Measurements from ENCODE around the gene ADAM8.
"Not testable (repeated sequence)": the region's sequence is repeated elsewhere in the genome, so short reads cannot be mapped to it uniquely, and the experiment has no call there.

ADAM8 gene

DNA sequence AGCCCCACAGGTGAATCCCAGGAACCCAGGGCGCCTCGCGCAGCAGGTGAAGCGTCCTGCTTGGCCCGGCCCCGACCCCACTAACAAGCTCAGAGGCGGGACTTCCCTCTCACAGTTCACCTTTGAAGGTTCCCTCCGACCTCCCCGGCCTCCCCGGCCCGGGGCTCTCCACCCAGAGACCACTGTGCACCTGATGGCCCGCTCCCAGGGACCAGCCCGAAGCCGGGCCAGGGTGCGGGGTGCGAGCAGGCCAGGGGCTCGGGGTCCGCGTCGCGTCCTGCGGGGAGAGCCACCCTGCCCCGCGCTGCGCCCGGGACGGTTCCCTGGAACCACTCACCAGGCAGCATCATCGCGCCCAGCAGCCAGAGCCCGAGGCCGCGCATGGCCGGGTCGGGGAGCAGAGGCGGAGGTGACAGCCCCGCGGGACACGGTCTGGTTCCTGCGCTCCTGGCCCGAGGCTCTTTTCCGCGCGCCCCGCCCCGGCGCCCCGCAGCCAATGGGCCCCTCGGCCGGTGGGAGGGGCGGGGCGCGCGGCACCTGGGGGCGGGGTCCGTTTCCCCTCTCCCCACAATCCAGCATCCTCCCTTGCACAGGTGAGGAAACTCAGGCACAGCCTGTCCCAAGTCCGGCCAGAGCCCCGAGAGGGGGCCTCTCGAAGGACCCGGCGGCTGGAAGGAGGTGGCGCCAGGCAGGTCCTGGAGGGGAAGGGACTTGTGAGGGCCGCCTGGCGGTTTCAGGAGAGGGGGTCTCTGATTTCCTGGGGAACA lies at the start of gene ADAM8:
Gene ADAM8 (minus strand): TSS at position 434 of the 767 bp plus-strand sequence. CDS start 51 bp downstream, at position 383.
- peak; percentile 30 for DNase-seq

DNA sequence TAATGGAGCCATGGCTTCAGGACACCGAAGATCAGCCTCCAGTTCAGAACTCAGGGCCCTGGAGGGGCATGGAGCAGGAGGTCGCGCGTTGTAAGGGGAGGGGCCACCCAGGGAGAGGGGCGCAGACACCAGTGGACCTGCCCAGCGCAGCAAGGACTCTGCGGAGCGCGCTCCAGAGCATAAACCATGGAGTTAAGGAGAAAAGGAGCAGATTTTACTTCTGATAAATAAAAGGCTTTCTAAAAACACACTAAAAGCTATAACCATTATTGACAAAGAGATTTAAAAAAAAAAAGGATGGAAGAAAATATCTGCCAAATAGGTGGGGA lies 49.5 kb upstream of the ADAM8 start:
- no peak for DNase-seq

DNA sequence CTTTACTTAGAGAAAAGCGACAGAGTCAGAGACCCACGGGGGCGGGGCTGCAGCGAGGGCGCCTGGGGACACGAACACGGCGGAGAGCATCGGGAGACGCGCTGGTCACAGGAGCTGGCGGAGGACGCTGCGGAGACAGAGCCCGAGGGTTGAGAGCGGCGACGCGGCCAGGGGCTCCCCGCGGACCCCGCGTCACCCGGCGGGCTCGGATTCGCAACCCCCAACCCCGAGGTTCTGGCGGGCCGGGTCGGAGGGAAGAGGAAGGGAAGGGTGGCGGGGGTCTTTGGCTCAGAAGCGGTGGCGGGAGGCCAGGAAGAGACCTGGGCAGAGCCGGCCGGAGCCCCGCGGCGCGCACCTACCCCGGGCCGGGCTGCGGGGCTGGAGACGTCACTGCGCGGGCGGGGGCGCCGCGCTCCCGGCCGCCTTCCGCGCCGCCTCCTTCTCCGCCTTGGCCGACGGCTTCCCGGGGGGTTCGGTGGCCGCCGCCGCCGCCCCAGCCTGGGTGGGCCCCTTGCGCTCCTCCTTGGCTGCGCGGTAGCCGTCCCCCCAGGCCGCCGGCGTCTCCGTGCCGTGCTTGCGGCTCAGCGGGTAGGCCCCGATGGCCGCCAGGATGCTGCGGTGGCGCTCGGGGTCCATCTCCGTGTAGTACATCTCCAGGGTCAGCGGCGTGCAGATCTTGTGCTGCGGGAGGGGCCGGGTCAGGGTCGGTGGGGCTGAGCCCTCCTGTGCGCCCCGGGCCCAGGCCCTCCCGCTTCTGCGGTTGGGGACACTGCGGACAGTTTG lies 49.0 kb upstream of the ADAM8 start:
- DNase-seq: no peak

DNA sequence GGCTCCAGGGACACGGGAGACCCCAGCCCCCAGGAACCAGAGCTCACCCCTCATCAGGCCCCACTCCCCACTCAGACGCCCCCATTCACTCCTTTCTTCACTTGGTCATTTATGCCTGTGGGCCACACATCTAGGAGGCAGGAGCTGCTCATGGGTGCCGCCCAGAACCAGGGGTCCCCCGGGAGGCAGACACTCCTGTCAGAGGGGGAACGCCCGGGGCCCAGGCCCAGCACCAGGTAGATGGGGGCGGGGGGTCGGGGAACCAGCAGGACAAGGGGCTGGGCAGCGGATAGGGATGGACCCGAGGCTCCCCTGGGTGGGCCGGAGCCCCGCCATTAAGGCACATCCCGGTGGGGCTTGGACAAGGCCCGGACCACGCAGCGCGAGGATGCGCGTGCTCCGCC lies 48.2 kb upstream of the ADAM8 start:
- no peak for DNase-seq

DNA sequence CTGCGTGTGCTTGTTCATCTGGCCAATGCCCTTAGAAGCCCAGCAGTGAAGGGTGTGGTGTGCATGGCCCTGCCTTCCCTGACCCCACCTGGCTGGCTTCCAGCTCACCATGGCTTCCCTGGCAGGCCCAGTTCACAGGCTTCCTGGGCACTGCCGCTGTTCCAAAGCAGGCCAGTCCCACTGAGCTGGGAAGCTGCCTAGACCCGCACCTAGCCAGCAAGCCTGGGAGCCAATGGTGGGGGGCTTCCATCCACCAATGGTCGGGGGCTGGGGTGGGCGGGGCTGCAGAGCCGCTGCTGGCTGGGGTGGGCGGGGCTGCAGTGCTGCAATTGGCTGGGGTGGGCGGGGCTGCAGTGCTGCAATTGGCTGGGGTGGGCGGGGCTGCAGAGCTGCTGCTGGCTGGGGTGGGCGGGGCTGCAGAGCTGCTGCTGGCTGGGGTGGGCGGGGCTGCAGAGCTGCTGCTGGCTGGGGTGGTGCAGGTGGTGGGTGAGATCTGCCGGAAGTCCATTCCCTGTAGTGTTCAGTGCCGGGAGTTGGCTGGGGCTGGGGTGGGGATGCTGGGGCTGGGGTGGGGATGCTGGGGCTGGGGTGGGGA lies 47.6 kb upstream of the ADAM8 start:
- DNase-seq: peak; percentile 9

DNA sequence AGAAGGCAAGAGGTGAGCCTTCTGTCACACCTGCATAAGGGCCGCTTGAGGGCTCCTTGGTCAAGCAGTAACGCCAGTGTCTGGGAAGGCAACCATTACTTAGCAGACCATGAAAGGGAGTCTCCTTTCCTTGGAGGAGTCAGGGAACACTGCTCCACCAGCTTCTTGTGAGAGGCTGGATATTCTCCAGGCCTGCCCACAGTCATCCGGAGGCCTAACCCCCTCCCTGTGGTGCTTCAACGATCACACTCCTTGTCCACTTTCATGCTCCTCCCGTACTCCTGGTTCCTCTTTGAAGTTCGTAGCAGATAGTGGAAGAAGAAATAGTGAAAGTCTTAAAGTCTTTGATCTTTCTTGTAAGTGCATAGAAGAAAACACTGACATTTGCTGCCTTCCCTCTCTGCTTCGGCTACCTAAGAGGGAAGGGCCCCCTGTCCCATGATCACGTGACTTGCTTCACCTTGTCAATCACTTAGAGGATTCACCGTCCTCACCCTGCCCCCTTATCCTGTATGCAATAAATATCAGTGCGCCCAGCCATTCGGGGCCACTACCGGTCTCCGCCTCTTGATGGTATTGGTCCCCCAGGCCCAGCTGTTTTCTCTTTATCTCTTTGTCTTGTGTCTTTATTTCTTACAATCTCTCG lies 45.5 kb upstream of the ADAM8 start:
- not testable (repeated sequence) for DNase-seq

DNA sequence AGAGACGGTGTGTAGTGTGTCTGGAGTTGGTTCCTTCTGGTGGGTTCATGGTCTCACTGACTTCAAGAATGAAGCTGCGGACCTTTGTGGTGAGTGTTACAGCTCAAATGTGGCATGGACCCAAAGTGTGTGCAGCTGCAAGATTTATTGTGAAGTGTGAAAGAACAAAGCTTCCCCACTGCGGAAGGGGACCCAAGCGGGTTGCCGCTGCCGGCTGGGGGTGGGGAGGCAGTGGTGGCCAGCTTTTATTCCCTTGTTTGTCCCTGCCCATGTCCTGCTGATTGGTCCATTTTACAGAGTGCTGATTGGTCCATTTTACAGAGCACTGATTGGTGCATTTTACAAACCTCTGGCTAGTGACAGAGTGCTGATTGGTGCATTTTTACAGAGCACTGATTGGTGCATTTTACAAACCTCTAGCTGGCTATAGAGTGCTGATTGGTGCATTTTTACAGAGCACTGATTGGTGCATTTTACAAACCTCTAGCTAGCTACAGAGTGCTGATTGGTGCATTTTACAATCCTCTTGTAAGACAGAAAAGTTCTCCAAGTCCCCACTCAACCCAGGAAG lies 44.3 kb upstream of the ADAM8 start:
- DNase-seq: not testable (repeated sequence)

DNA sequence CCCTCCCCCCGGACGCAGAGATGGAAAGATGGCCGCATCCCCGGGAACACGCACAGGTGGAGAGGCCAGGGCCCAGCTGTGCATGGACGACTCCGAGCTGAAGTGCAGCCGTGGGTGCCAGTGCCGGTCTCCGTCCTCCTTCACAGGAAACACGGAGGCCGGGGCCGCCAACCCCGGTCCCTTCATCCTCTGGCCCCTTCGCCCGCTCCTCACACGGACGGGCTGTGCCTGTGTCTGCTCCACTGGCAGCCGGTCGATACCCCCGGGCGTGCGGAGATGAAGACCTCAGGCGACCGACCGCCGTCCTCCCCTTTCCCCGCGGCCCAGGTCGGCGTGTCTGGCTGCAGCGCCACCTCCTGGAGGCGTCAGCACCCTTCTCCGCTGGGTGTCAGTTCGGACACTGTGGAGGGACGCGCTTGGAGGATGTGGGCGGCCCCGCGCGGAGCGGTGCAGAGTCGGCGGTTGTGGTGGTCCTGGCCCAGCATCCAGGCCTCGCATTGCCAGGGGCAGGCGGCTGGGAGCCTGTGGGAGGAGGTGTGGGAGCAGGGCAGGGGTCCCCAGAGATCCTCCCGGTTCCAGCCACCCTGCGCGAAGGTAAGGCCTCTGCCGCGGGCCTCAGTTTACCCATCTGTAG lies 41.9 kb upstream of the ADAM8 start:
- peak; percentile 80 for DNase-seq

DNA sequence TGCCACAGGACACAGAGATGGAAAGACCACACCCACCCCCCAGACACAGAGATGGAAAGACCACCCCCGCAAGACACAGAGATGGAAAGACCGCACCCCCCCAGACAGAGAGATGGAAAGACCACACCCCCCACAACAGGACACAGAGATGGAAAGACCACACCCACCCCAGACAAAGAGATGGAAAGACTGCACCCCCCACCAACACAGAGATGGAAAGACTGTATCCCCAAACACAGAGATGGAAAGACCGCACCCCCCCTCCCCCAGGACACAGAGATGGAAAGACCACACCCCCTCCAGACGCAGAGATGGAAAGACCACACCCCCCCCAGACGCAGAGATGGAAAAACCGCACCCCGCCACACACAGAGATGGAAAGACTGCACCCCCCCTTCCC lies 40.1 kb upstream of the ADAM8 start:
- no peak for DNase-seq

DNA sequence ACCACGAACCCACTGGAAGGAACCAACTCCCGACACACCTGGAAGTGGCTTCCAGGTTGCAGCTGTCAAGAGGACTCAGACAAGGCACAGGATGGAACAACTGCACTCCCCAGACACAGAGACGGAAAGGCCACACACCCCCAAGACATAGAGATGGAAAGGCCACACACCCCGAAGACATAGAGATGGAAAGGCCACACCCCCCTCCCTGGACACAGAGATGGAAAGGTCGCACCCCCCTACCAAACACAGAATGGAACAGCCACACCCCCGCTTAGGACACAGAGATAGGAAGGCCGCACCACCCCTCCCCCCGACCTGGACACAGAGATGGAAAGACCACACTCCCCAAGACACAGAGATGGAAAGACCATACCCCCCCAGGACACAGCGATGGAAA lies 39.6 kb upstream of the ADAM8 start:
- DNase-seq: no peak

DNA sequence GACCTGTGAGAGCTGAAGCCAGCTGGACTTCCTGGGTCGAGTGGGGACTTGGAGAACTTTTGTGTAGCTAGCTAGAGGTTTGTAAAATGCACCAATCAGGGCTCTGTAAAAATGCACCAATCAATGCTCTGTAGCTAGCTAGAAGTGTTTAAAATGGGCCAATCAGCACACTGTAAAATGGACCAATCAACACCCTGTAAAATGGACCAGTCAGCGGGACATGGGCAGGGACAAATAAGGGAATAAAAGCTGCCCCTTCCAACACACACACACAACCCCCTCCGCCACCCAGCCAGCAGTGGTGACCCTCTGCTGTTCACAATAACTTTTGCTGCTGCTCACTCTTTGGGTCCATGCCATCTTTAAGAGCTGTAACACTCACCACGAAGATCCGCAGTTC lies 39.2 kb upstream of the ADAM8 start:
- DNase-seq: no peak

DNA sequence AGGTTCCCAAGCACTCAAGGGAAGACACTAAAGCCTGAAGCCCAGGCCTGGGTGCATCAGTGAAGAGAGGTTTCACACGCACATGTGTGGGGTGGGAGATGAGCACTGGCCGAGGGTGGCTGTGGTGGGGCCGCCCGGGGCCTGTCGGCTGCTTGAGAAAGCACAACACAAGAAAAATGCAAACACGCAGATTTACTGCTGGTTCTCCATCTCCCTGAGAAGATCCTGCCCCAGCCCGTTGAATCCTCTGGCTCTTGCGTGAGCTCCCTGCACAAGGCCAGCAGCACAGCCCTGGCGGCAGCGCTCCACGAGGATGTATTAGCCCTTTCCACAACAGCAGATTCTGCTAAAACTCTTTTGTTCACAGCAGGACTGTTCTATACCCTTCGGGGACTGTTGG lies 38.2 kb upstream of the ADAM8 start:
- DNase-seq: no peak

DNA sequence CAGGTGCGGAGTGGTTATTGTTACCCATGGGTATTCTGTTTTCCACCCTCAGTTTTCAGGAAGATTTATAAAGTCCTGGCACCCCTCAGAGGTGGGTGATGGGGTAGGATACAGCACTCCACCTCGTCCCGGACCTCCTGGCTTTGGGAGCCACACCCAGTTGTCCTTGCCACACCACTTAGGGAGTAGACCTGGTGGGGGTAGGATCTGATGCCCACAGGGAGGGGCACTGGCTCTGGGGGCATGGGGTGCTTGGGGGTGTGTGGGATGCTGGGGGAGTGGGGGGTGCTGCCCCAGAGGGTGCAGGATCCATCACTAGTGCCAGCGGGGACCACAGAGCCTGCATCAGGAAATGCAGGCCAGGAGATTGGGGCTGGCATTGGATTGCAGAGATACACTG lies 36.5 kb upstream of the ADAM8 start:
- DNase-seq: no peak

DNA sequence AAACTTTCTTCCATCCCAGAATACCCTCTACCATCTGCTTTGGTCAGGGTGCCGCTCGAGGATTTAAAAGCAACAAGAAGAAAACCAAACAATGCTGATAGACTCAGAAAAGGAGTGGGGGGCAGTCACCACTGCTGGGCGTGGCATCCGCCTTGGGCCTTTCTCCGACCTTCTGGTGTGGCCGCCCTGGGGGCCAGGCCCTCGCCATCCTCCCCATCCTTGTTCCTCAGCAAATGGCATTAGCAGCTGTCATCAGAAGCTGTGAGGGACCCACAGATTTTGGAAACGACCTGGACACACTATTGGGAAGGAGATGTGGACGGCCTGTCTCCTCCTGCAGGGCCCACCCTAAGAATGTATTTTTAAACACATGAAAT lies 36.1 kb upstream of the ADAM8 start:
- DNase-seq: no peak

DNA sequence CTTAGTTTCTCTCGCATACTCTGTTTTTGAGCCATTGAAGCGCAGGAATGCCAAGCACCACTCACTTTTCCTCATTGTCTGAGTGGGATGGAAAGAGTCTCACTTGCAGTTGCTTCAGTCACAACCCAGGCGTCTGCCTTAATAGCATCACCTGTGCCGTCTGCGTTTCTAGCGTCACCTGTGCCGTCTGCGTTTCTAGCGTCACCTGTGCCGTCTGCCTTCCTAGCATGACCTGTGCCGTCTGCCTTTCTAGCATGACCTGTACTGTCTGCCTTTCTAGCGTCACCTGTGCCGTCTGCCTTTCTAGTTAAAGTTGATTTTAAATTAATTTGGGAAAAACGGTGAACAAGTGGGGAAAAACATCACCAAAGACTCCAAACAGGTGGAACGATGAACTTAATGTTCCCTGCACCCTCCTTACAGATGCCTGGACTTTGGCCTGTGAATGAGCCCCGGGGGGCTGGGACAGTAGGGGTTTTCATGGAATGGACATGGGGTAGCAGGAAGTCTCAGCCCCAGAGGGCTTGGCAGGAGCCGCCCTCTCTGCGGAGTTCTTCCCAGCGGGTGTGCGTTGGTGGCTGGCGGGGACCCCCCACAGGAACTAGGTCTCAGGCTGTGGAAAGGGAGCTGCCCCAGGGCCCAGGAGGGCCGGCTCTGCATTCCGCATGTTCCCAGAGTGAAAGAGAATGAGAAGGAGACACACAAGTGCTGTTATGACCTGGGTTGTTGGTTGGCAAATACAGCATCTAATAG lies 35.5 kb upstream of the ADAM8 start:
- DNase-seq: no peak

DNA sequence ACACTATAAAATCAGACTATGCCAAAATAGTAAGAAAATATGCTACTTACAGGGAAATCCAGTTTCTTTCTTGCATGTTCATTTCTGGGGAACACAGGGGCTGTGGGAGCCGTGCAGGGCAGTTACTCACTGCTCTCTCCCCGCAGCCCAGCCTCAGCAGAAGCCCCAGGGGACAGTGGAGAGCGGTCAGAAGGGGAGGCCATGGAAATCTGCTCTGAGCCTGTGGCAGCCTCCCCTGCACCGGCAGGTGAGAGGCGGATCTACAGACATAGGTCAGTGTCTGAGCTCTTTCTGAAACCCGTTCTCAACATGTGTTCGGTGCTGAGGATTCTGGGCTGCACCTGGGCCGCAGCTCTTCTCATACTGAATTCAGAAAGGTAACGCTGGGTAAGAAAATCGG lies 34.9 kb upstream of the ADAM8 start:
- DNase-seq: no peak

DNA sequence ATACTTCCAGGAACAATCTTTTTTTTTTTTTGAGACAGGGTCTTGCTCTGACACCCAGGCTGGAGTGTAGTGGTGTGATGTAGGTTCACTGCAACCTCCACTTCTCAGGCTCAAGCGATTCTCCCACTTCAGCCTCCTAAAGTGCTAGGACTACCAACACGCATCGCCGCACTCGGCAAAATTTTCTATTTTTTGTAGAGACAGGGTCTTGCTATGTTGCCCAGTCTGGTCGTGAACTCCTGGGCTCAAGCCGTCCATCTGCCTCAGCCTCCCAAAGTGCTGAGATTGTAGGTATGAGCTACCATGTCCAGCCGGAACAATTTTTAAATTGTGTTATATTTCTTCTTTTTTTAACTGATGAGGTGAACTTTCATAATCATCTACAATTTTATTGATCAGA lies 34.1 kb upstream of the ADAM8 start:
- DNase-seq: no peak

DNA sequence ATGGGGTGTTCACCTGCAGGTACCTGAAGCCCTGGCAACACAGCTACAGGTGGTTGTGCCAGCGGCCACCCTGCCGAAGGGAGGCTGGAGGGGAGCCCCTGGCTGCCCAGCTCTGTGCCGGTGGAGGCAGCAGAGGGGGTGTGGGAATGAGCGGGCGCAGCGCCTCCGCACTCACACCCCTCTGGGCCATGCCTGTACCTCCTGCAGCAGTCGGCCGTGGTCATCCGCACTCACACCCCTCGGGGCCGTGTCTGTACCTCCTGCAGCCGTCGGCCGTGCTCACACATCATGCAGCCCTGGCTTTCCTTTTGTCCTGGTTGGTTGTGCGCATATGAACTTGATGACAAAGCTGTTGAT lies 33.7 kb upstream of the ADAM8 start:
- no peak for DNase-seq

DNA sequence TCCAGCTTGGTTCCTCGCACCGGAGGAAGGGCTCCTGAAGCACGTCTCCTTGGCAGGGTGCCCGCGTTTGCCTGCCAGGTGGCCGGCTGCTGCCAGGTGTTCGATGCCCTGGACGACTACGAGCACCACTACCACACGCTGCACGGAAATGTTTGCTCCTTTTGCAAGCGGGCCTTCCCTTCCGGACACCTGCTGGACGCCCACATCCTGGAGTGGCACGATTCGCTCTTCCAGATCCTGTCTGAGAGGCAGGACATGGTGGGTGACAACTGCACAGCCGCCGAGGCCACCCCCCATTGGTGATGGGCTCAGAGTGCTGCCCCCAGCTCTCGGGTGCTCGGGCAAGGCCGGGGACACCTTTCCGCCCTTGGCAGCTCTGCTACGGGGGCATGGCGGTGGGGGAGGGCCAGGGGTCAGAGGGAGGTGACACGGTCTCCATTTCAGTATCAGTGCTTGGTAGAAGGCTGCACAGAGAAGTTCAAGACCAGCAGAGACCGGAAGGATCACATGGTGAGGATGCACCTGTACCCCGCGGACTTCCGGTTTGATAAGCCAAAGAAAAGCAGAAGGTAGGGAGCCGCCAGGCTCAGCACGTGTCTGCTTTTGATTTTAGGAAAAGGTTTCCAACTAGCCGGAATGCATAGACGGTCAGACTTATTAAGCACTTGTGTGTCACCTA lies 33.2 kb upstream of the ADAM8 start:
- no peak for DNase-seq

DNA sequence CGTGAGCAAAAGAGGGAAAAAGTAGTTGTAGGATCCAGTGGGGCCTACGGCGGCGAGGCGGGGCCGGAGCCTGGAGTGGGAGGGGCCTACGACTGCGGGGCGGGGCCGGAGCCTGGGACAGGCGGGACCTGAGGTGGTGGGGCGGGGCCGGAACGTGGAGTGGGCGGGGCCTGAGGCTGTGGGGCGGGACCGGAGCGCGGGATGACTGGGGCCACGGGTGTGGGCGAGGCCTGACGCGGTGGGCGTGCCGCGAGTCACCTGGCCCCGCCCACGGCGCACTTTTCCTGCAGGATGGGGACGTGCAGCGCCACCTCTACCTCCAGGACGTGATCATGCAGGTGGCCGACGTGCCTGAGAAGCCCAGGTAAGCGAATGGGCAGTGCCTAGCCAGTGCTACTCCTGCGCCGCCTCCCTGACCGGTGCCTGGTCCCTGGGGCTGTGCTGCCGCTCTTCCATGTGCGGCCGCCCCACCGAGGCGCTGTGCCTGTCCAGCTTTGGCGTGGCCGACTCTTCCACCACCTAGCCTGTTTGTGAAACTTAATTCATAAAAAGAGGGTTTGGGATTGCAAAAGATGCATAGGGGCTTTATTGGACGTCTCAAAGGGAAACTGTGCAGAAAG lies 32.5 kb upstream of the ADAM8 start:
- peak; percentile 96 for DNase-seq

Data from suppressor macrophage treated with lipopolysaccharide for 4 hours (primary cell).